Measurements from ENCODE around the gene IFNA8.

DNA sequence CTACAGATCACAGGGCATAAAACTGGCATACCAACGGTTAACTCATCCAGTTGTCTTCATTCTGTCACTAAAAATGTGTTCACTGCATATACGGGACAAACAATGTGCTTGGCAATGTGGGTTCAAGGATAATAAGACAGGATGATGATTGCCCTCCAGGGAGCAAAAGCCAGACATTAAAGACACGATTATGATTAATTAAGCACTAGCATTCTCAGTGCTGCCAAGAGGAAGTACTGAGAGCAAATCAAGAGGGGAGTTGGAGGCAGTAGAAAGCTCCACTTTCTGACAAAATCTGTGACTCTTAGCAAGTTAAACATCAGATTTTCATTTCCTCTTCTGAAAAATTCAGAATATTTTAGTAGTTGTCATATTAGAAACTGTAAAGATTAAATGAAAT lies 9.0 kb upstream of the IFNA8 start:
- TF ChIP-seq, protein P1, sequence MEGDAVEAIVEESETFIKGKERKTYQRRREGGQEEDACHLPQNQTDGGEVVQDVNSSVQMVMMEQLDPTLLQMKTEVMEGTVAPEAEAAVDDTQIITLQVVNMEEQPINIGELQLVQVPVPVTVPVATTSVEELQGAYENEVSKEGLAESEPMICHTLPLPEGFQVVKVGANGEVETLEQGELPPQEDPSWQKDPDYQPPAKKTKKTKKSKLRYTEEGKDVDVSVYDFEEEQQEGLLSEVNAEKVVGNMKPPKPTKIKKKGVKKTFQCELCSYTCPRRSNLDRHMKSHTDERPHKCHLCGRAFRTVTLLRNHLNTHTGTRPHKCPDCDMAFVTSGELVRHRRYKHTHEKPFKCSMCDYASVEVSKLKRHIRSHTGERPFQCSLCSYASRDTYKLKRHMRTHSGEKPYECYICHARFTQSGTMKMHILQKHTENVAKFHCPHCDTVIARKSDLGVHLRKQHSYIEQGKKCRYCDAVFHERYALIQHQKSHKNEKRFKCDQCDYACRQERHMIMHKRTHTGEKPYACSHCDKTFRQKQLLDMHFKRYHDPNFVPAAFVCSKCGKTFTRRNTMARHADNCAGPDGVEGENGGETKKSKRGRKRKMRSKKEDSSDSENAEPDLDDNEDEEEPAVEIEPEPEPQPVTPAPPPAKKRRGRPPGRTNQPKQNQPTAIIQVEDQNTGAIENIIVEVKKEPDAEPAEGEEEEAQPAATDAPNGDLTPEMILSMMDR (IDR thresholded peaks at IDR 0.05; ENCODE audit: low read depth, low read length): no peak
- no peak for TF ChIP-seq EZH2phosphoT487 (IDR thresholded peaks at IDR 0.05; ENCODE audit: low read depth)

All from OCI-LY3 (cell line).